ENCODE results near the gene VMAC. TPM values are rescaled to one million over a fixed set of nuclear protein-coding genes. Genes with fewer than 3 reads are reported as not detected.

Gene VMAC
- polyA plus RNA-seq, 3 donors from 2014 or later = 2.2 to 6.5 (median 5.2) TPM

- H3K4me1 Mint-ChIP-seq = peaks cover 91 to 92% of the 10 kb centered on the region in 2 donors
- peaks cover 0 to 4% (median 0%) of the 10 kb centered on the region in 3 donors for H3K36me3 Mint-ChIP-seq
- no peak overlapping the region for H3K4me3 Mint-ChIP-seq
- peak overlapping the region in 5 of 6 donors; percentile 89 to 98 (median 96) for H3K27ac Mint-ChIP-seq
- peaks cover 0 to 5% (median 0%) of the 10 kb centered on the region in 3 donors for H3K27me3 Mint-ChIP-seq (ENCODE audit: low read depth in 3 of 3)
- no peak for DNase-seq
- no peaks in the 10 kb centered on the region for H3K9me3 Mint-ChIP-seq
Measured at GRCh38 chr19:5959260-5960004, 54.8 kb downstream of the VMAC start.

Other genes starting within 250 kb of the VMAC start
- 100 to 1,000 TPM in 1 of 3 donors, 10 to 100 TPM in 2; 85.1 to 134 (median 98.2) TPM for gene MICOS13, start 224.4 kb upstream of the VMAC start, polyA plus RNA-seq
- gene HSD11B1L, start 223.8 kb upstream of the VMAC start, polyA plus RNA-seq = 1 to 10 TPM; 2.0 to 3.1 (median 2.5) TPM
- 1,000 to 10,000 TPM in 1 of 3 donors, 100 to 1,000 TPM in 2; 550 to 1,524 (median 935) TPM for gene RPL36, start 214.6 kb upstream of the VMAC start, polyA plus RNA-seq
- gene LONP1, start 184.7 kb upstream of the VMAC start, polyA plus RNA-seq = 10 to 100 TPM in 2 of 3 donors, 1 to 10 TPM in 1; 8.4 to 24.2 (median 11.3) TPM
- gene CATSPERD, start 184.2 kb upstream of the VMAC start, polyA plus RNA-seq = not detected
- gene PRR22, start 120.1 kb upstream of the VMAC start, polyA plus RNA-seq = not detected
- 10 to 100 TPM; 21.2 to 42.5 (median 33.4) TPM for gene DUS3L, start 113.7 kb upstream of the VMAC start, polyA plus RNA-seq
- gene NRTN, start 99.8 kb upstream of the VMAC start, polyA plus RNA-seq = under 1 TPM in 1 of 3 donors, not detected in 2; 0.56 TPM
- gene FUT6, start 65.2 kb upstream of the VMAC start, polyA plus RNA-seq = not detected
- not detected for gene FUT3, start 53.4 kb upstream of the VMAC start, polyA plus RNA-seq
- gene FUT5, start 34.3 kb upstream of the VMAC start, polyA plus RNA-seq = not detected
- gene NDUFA11, start 1.1 kb upstream of the VMAC start, polyA plus RNA-seq = 100 to 1,000 TPM; 329 to 666 (median 378) TPM
- gene CAPS, start 9.4 kb downstream of the VMAC start, polyA plus RNA-seq = 1 to 10 TPM in 2 of 3 donors, under 1 TPM in 1; 0.32 to 4.1 (median 2.2) TPM
- gene RANBP3, start 73.3 kb downstream of the VMAC start, polyA plus RNA-seq = 10 to 100 TPM in 1 of 3 donors, 1 to 10 TPM in 2; 3.2 to 14.5 (median 4.4) TPM
- gene RFX2, start 205.6 kb downstream of the VMAC start, polyA plus RNA-seq = 1 to 10 TPM in 2 of 3 donors, not detected in 1; 2.2 to 3.9 TPM
- gene ACSBG2, start 230.8 kb downstream of the VMAC start, polyA plus RNA-seq = under 1 TPM in 1 of 3 donors, not detected in 2; 0.38 TPM

Data from immature natural killer cell (primary cell).